RCC 7860 (cell line): Measurements from ENCODE around the gene SPOCK3.
"Not testable (repeated sequence)": the region's sequence is repeated elsewhere in the genome, so short reads cannot be mapped to it uniquely, and the experiment has no call there.

Experiments used
- DNase-seq: peaks from one replicate; pipeline ENCODE4 v3.0.0-alpha.2; 2015; ENCODE audit warnings: low spot score
- FAIRE-seq: peaks from 2 replicates; lab custom pipeline; 2012; peaks lifted over from hg19 to GRCh38; lab: Jason Lieb, UNC

Gene SPOCK3

GRCh38 chr4:166715748-166716713, 518.3 kb downstream of the SPOCK3 start:
- FAIRE-seq, DNase-seq: not testable (repeated sequence)

- FAIRE-seq = no peak
- DNase-seq = no peak
Measured at GRCh38 chr4:166700592-166700991, 533.7 kb downstream of the SPOCK3 start.

DNA sequence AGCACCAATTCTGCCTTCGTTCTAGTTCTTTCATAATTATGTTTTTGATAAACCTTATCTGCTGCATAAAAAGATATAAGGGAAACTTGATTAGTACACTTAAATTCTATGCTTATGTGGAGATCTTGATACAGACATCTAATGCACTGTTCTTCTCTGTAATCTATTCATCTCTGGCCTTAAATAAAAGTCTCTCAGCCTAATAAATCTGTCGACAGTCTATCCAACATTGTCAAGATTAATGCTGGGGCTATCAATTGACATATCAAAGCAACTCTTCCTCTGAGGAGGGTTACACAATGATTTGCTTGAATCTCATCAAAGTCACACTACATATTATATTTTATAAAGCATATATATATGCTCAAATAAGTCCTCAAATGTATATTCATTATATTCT, 545.5 kb downstream of the SPOCK3 start:
- DNase-seq (no peak), FAIRE-seq (no peak)

DNA sequence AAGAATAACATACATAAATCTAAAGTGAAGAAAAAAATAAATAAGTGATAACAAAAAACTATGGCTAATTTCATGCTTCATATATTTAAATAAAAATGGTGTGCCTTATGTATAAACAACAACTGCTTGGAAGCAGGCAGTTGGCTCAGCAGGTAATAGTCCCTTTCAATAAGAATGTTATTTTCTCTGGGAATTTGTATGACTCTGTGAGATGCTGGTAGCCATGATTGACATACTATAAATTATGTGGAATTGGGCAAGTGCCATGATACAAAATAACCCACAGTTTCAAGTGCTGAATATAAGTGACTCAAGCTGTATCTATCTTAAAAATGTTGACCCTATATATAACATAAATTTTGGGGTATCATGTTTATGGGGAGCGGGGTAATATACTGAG, 546.5 kb downstream of the SPOCK3 start:
- FAIRE-seq = no peak

More for the DNA sequence above, 546.5 kb downstream of the SPOCK3 start:
- no peak for DNase-seq
